IMR-90 (cell line): ENCODE measurements around the gene PPHLN1. TPM values are rescaled to one million over a fixed set of nuclear protein-coding genes. Genes with fewer than 3 reads are reported as not detected.

Experiments
- ATAC-seq: fragments of 200-7000 bp; cut with Tn5 transposase; 2 replicates; pipeline ENCODE4 v1.9.1; 2020; ENCODE audit warnings: low read depth, mild to moderate bottlenecking, moderate library complexity
- BruUV-seq: library from RNA; stranded (reverse); fragments of 400-500 nt; replicated peaks from 2 replicates; lab custom pipeline; 2021; lab: Mats Ljungman, UMichigan
- CTCF ChIA-PET: fragments of 300-600 bp; formaldehyde crosslinking; extraction: SDS; loops from one replicate; lab custom pipeline; 2021; ENCODE audit warnings: antibody characterized with exemption; lab: Yijun Ruan, JAX
- POLR2A ChIA-PET: fragments of 300-600 bp; sonication (Branson Sonifier 250); formaldehyde crosslinking; loops from one replicate; lab custom pipeline; 2022; ENCODE audit warnings: antibody characterized with exemption; ENCODE audit not compliant: unreplicated experiment; lab: Charles Lee
- DNase-seq: peaks from one replicate; pipeline ENCODE4 v3.0.0; 2013
- H2AFZ ChIP-seq: replicated peaks from 2 replicates; pipeline ENCODE3; 2013; ENCODE audit warnings: low read length, mild to moderate bottlenecking; ENCODE audit not compliant: poor library complexity
- H2AK5ac ChIP-seq: 2 replicates; pipeline ENCODE4 v1.6.1; 2013; ENCODE audit warnings: low read depth, low read length, inconsistent platforms
- H2AK9ac ChIP-seq: replicated peaks from 2 replicates; pipeline ENCODE3; 2013; ENCODE audit warnings: mild to moderate bottlenecking, low read depth, low read length, moderate library complexity; ENCODE audit not compliant: poor library complexity
- H2BK120ac ChIP-seq: 2 replicates; pipeline ENCODE4 v1.6.1; 2013; ENCODE audit warnings: low read depth, low read length, inconsistent platforms
- H2BK15ac ChIP-seq: 3 replicates; pipeline ENCODE4 v1.6.1; 2013; ENCODE audit warnings: low read depth, low read length, inconsistent platforms
- H2BK20ac ChIP-seq: 2 replicates; pipeline ENCODE4 v1.6.1; 2013; ENCODE audit warnings: low read depth, mild to moderate bottlenecking, inconsistent platforms, low read length, moderate library complexity
- H2BK5ac ChIP-seq: 2 replicates; pipeline ENCODE4 v1.6.1; 2013; ENCODE audit warnings: mild to moderate bottlenecking, low read depth, low read length, inconsistent platforms; ENCODE audit not compliant: poor library complexity, severe bottlenecking
- H3K14ac ChIP-seq: replicated peaks from 2 replicates; pipeline ENCODE4 v1.6.1; 2013; ENCODE audit warnings: low read depth, low read length, inconsistent platforms
- H3K18ac ChIP-seq: 2 replicates; pipeline ENCODE4 v1.6.1; 2013; ENCODE audit warnings: low read depth, low read length, control low read depth
- H3K23ac ChIP-seq: 2 replicates; pipeline ENCODE4 v1.6.1; 2013; ENCODE audit warnings: low read depth, low read length, inconsistent platforms
- H3K27ac ChIP-seq: 2 replicates; pipeline ENCODE4 v1.5.1; 2013; ENCODE audit warnings: mild to moderate bottlenecking, control low read depth, low read length; ENCODE audit not compliant: insufficient read depth
- H3K27me3 ChIP-seq: 2 replicates; pipeline ENCODE4 v1.6.1; 2013; ENCODE audit warnings: low read length; ENCODE audit not compliant: control insufficient read depth, insufficient read depth
- H3K36me3 ChIP-seq: 2 replicates; pipeline ENCODE4 v1.6.1; 2013; ENCODE audit warnings: low read length, mixed read lengths; ENCODE audit not compliant: control insufficient read depth, insufficient read depth
- H3K4ac ChIP-seq: 2 replicates; pipeline ENCODE4 v1.6.1; 2013; ENCODE audit warnings: low read depth, low read length, inconsistent platforms
- H3K4me1 ChIP-seq: 2 replicates; pipeline ENCODE4 v1.6.1; 2013; ENCODE audit warnings: low read length, mixed read lengths; ENCODE audit not compliant: control insufficient read depth, insufficient read depth
- H3K4me2 ChIP-seq: 2 replicates; pipeline ENCODE4 v1.6.1; 2013; ENCODE audit warnings: low read depth, mild to moderate bottlenecking, control low read depth, low read length, moderate library complexity
- H3K4me3 ChIP-seq: 2 replicates; pipeline ENCODE4 v1.5.1; 2013; ENCODE audit warnings: low read depth, mild to moderate bottlenecking, control low read depth, low read length, moderate library complexity; ENCODE audit not compliant: insufficient read depth
- H3K56ac ChIP-seq: 2 replicates; pipeline ENCODE4 v1.6.1; 2013; ENCODE audit warnings: low read length, inconsistent platforms; ENCODE audit not compliant: insufficient read depth; ENCODE audit errors: extremely low read depth
- H3K79me1 ChIP-seq, 2 experiments: 2 replicates each; pipeline ENCODE4 v1.6.1; 2013; ENCODE audit warnings: low read length in 2 of 2, inconsistent platforms in 1 of 2, low read depth in 1 of 2
- H3K9ac ChIP-seq: 2 replicates; pipeline ENCODE4 v1.6.1; 2013; ENCODE audit warnings: low read depth, low read length, control low read depth
- H3K9me1 ChIP-seq: 2 replicates; pipeline ENCODE4 v1.6.1; 2013; ENCODE audit warnings: low read length, inconsistent platforms; ENCODE audit not compliant: insufficient read depth
- H3K9me3 ChIP-seq: 2 replicates; pipeline ENCODE4 v1.6.1; 2013; ENCODE audit warnings: low read length; ENCODE audit not compliant: control insufficient read depth, insufficient read depth
- H4K20me1 ChIP-seq: 2 replicates; pipeline ENCODE4 v1.6.1; 2013; ENCODE audit warnings: low read length, inconsistent platforms; ENCODE audit not compliant: insufficient read depth
- H4K5ac ChIP-seq: 2 replicates; pipeline ENCODE4 v1.6.1; 2013; ENCODE audit warnings: mild to moderate bottlenecking, low read depth, low read length, control low read depth
- H4K8ac ChIP-seq, 2 experiments: 2 replicates each; pipeline ENCODE4 v1.6.1; 2013; ENCODE audit warnings: low read depth in 2 of 2, low read length in 2 of 2, control low read depth in 1 of 2, inconsistent platforms in 1 of 2
- H4K91ac ChIP-seq: 2 replicates; pipeline ENCODE4 v1.6.1; 2013; ENCODE audit warnings: low read depth, low read length, inconsistent platforms; ENCODE audit not compliant: insufficient read depth
- MAZ ChIP-seq: IDR thresholded peaks from 2 replicates; pipeline ENCODE4 v1.6.1; 2012; ENCODE audit warnings: low read depth, mild to moderate bottlenecking, low read length, improper control_type of control experiment, moderate library complexity, borderline replicate concordance
- MXI1 ChIP-seq: IDR thresholded peaks from 2 replicates; pipeline ENCODE4 v1.6.1; 2012; ENCODE audit warnings: low read depth, mild to moderate bottlenecking, low read length, moderate library complexity, borderline replicate concordance
- RAD21 ChIP-seq: IDR thresholded peaks from 2 replicates; pipeline ENCODE4 v1.6.1; 2012; ENCODE audit warnings: low read length, improper control_type of control experiment
- RCOR1 ChIP-seq: IDR thresholded peaks from 2 replicates; pipeline ENCODE4 v1.6.1; 2012; ENCODE audit warnings: mild to moderate bottlenecking, low read length, improper control_type of control experiment; ENCODE audit not compliant: insufficient replicate concordance
- SMC3 ChIP-seq: fragments of 150-350 bp; IDR thresholded peaks from 2 replicates; pipeline ENCODE4 v1.6.1; 2016; ENCODE audit warnings: low read depth, mild to moderate bottlenecking, antibody characterized with exemption, low read length, moderate library complexity
- WGBS, 2 experiments: methylation state at CpG; one replicate each; pipeline versions ENCODE4 v1.1.5 to v1.1.7; 2013; ENCODE audit warnings: missing lambda C conversion rate in 2 of 2; ENCODE audit not compliant: insufficient read length in 1 of 2; ENCODE audit errors: extremely low coverage in 2 of 2; 5-methylcytosine and 5-hydroxymethylcytosine counted together
- dilution Hi-C: fragments of 300-500 bp; cut with HindIII; formaldehyde crosslinking; loops from one replicate; pipeline ENCODE4 v1.14.3; 2018; ENCODE audit warnings: low sequenced_read_pairs; ENCODE audit not compliant: unreplicated experiment
- in situ Hi-C: fragments of 300-500 bp; cut with MboI; formaldehyde crosslinking; loops from 3 replicates; pipeline ENCODE4 v1.14.3; 2019; ENCODE audit warnings: low sequenced_read_pairs, inconsistent platforms, mixed read lengths
- intact Hi-C: fragments of 100-400 bp; cut with micrococcal nuclease; formaldehyde crosslinking; loops from 2 replicates; pipeline ENCODE4 v1.10.0; 2022
- polyA plus RNA-seq, 3 experiments: library from polyadenylated mRNA; depleted of rRNA; stranded (reverse); fragments of >200 nt; gene quantifications; 2 replicates each; pipeline ENCODE4 v1.2.3, GENCODE V29; 2012; ENCODE audit warnings: low replicate concordance in 1 of 3
- total RNA-seq: library from RNA; depleted of rRNA; stranded (reverse); fragments of >200 nt; gene quantifications from 2 replicates; pipeline ENCODE4 v1.2.3, GENCODE V29; 2012
- TF ChIP-seq, protein P1 (sequence below): conservative IDR thresholded peaks from 2 replicates; pipeline ENCODE4 v1.5.1; 2012; ENCODE audit warnings: mild to moderate bottlenecking, low read depth, low read length, improper control_type of control experiment

PPHLN1 gene
- total and polyA plus RNA-seq, 2 of the 4 experiments (the other 2 are of a cell fraction) = 50.7 to 54.3 TPM

DNA sequence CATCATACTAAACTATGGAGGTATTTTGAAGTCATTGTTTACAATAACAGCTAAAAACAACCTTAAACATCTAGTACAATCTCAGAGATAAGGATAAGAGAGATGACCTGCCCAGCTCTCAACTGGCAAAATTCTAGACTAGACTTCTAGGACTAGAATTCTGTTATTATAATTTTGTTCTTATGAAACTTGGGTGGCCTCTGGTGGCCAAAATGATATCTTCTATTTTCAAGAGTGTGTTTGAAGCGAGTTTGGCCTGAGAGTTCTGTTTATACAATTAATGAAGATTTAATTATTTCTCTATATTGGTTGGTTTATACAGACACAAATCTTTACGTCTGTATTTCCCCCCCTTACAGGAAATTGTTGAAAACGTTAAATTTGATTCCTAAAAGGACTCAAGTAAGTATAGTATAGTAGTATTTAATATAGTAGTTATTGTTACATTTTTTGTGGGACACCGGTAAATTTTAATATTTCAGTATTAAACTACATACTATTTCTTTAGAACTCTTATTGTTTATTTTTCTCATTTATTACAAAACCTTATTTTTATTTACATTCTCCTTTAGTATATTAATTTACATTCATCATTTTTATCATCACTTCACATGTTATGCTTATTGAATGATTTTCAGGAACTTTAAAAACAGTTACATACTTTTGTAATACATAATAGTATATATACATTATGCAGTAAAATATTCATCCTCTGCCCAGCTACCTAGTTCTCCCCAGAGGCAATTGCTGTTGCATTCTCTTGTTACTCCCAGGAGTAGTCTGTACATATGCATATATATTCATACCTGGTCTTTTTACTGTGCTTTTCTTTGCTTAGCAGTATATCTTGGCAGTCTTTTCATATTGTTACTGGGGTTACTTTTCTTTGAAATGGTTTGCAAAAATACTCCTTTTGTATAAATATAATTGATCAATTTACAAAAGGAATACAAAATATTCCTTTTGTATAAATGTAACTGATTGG lies 6.6 kb downstream of the PPHLN1 start:
- peak; percentile 51 for DNase-seq
- no peak overlapping the region for H3K4me3 ChIP-seq
- BruUV-seq = no TSS peak
- H4K91ac ChIP-seq = no peak overlapping the region
- 0 out of 2 replicates have a peak, but pooled peaks cover 1% of the 10 kb centered on the region for H3K4me1 ChIP-seq
- H3K9me3 ChIP-seq = no peaks in the 10 kb centered on the region
- ATAC-seq = peak; percentile 85
- H4K8ac ChIP-seq = no peak overlapping the region
- no peaks in the 10 kb centered on the region for H3K27me3 ChIP-seq
- no peak overlapping the region for H3K56ac ChIP-seq
- in situ Hi-C loops (loop anchor here (25.0 kb wide), 1 partner anchor 955 kb away; no protein-coding TSS in a partner anchor), dilution Hi-C loops (no loop called here), intact Hi-C loops (loop anchor here (1.0 to 10.0 kb wide), 4 partner anchors 203 to 1386 kb away; no protein-coding TSS in a partner anchor)
- no peak overlapping the region for H3K4ac ChIP-seq
- no peak overlapping the region for H2BK15ac ChIP-seq
- H2BK5ac ChIP-seq = no peak overlapping the region
- H3K4me2 ChIP-seq = no peak overlapping the region
- H3K27ac ChIP-seq = no peak overlapping the region
- POLR2A ChIA-PET = no interaction called here
- H3K9me1 ChIP-seq = 0 out of 2 replicates have a peak, but pooled peaks cover 1% of the 10 kb centered on the region
- H3K23ac ChIP-seq = no peak overlapping the region
- no peak overlapping the region for H3K9ac ChIP-seq
- no peak overlapping the region for H2AK9ac ChIP-seq
- no peak overlapping the region for H2AK5ac ChIP-seq
- CTCF ChIA-PET = interaction anchor here (0.5 to 1.3 kb wide), 4 partner anchors 39 to 206 kb away, joined by 3 read pairs; no protein-coding TSS in a partner anchor
- H4K20me1 ChIP-seq = peaks cover 22% of the 10 kb centered on the region; the same call in 1 of the 2 replicates
- peaks cover 8% of the 10 kb centered on the region for H3K36me3 ChIP-seq
- no peak overlapping the region for H2BK20ac ChIP-seq
- peaks cover 10 to 28% of the 10 kb centered on the region in 2 experiments; a peak in 3 of 4 replicates for H3K79me1 ChIP-seq
- no peak overlapping the region for H3K18ac ChIP-seq
- no peak overlapping the region for H4K5ac ChIP-seq
- no peak overlapping the region for H2BK120ac ChIP-seq
- WGBS, 2 experiments = no CpG with 5 or more reads among the region's 4 CpGs
- TF ChIP-seq RCOR1 (no peak), SMC3 (peak; percentile 73), MAZ (no peak), RAD21 (peak; percentile 66), MXI1 (no peak)
- TF ChIP-seq, protein P1, sequence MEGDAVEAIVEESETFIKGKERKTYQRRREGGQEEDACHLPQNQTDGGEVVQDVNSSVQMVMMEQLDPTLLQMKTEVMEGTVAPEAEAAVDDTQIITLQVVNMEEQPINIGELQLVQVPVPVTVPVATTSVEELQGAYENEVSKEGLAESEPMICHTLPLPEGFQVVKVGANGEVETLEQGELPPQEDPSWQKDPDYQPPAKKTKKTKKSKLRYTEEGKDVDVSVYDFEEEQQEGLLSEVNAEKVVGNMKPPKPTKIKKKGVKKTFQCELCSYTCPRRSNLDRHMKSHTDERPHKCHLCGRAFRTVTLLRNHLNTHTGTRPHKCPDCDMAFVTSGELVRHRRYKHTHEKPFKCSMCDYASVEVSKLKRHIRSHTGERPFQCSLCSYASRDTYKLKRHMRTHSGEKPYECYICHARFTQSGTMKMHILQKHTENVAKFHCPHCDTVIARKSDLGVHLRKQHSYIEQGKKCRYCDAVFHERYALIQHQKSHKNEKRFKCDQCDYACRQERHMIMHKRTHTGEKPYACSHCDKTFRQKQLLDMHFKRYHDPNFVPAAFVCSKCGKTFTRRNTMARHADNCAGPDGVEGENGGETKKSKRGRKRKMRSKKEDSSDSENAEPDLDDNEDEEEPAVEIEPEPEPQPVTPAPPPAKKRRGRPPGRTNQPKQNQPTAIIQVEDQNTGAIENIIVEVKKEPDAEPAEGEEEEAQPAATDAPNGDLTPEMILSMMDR = peak; percentile 63
- H2AFZ ChIP-seq = no peak overlapping the region
- H3K14ac ChIP-seq = no peak overlapping the region
